Calu3 (cell line): Measurements from ENCODE around the gene ALG3. TPM values are rescaled to one million over a fixed set of nuclear protein-coding genes. Genes with fewer than 3 reads are reported as not detected.

ENCODE experiments used
- BruUV-seq: library from RNA; stranded (reverse); fragments of 400-500 nt; replicated peaks from 2 replicates; lab custom pipeline; 2021; lab: Mats Ljungman, UMichigan
- CTCF ChIA-PET: fragments of 300-600 bp; sonication (Branson Sonifier 250); formaldehyde crosslinking; loops from one replicate; lab custom pipeline; 2022; ENCODE audit warnings: antibody characterized with exemption; lab: Charles Lee
- DNase-seq: peaks from one replicate; pipeline ENCODE4 v3.0.0; 2022
- H3K27ac Mint-ChIP-seq: one replicate; pipeline ENCODE4 v1.8.0; 2022; ENCODE audit warnings: mixed read lengths; ENCODE audit not compliant: unreplicated experiment
- H3K27me3 Mint-ChIP-seq: one replicate; pipeline ENCODE4 v1.8.0; 2022; ENCODE audit warnings: mixed read lengths; ENCODE audit not compliant: unreplicated experiment
- H3K36me3 Mint-ChIP-seq: one replicate; pipeline ENCODE4 v1.8.0; 2022; ENCODE audit warnings: mild to moderate bottlenecking, moderate library complexity, mixed read lengths; ENCODE audit not compliant: insufficient read depth, unreplicated experiment
- H3K4me1 Mint-ChIP-seq: one replicate; pipeline ENCODE4 v1.8.0; 2022; ENCODE audit warnings: mild to moderate bottlenecking, low read depth, mixed read lengths; ENCODE audit not compliant: unreplicated experiment
- H3K4me3 Mint-ChIP-seq: one replicate; pipeline ENCODE4 v1.8.0; 2022; ENCODE audit warnings: mild to moderate bottlenecking, low read depth, moderate library complexity, mixed read lengths; ENCODE audit not compliant: unreplicated experiment
- H3K9me3 Mint-ChIP-seq: one replicate; pipeline ENCODE4 v1.8.0; 2022; ENCODE audit warnings: low read depth, mixed read lengths; ENCODE audit not compliant: unreplicated experiment
- CTCF ChIP-seq: fragments of 200-600 bp; IDR thresholded peaks from one replicate; pipeline ENCODE4 v1.8.0; 2022; ENCODE audit warnings: antibody characterized with exemption; ENCODE audit not compliant: unreplicated experiment
- intact Hi-C: fragments of 100-400 bp; cut with micrococcal nuclease; formaldehyde crosslinking; loops from one replicate; pipeline ENCODE4 v1.10.0; 2022; ENCODE audit not compliant: unreplicated experiment
- total RNA-seq: library from RNA; stranded (reverse); gene quantifications from 2 replicates; pipeline ENCODE4 v1.2.3, GENCODE V29; 2022

Gene ALG3
- total RNA-seq, 1 experiment from 2014 or later = 140 TPM

- DNase-seq = no peak
- no TSS peak for BruUV-seq
- TF ChIP-seq CTCF = no peak
- H3K36me3 Mint-ChIP-seq = peaks cover 9% of the 10 kb centered on the region
- no peaks in the 10 kb centered on the region for H3K9me3 Mint-ChIP-seq
- CTCF ChIA-PET = interaction anchor here (0.5 kb wide), 1 partner anchor 388 kb away, joined by 4 read pairs; no protein-coding TSS in a partner anchor
- intact Hi-C loops = no loop called here
- peaks cover 11% of the 10 kb centered on the region for H3K4me1 Mint-ChIP-seq
- no peak overlapping the region for H3K4me3 Mint-ChIP-seq
- peaks cover 54% of the 10 kb centered on the region for H3K27me3 Mint-ChIP-seq
- H3K27ac Mint-ChIP-seq = no peak overlapping the region
Observed at GRCh38 chr3:184236636-184237035, 12.1 kb downstream of the ALG3 start.

- no peaks in the 10 kb centered on the region for H3K9me3 Mint-ChIP-seq
- no peak for TF ChIP-seq CTCF
- H3K27me3 Mint-ChIP-seq = peaks cover 60% of the 10 kb centered on the region
- H3K4me1 Mint-ChIP-seq = peaks cover 11% of the 10 kb centered on the region
- no peak overlapping the region for H3K27ac Mint-ChIP-seq
- BruUV-seq = no TSS peak
- peaks cover 7% of the 10 kb centered on the region for H3K36me3 Mint-ChIP-seq
- DNase-seq = no peak
- H3K4me3 Mint-ChIP-seq = no peak overlapping the region
- intact Hi-C loops = no loop called here
- CTCF ChIA-PET = interaction anchor here (0.5 kb wide), 1 partner anchor 33 kb away, joined by 3 read pairs; no protein-coding TSS in a partner anchor
Observed at GRCh38 chr3:184236033-184236410, 12.7 kb downstream of the ALG3 start.

- no peak for DNase-seq
- Mint-ChIP-seq H3K4me1 (peaks cover 11% of the 10 kb centered on the region), H3K27ac (no peak overlapping the region), H3K27me3 (peaks cover 64% of the 10 kb centered on the region), H3K4me3 (no peak overlapping the region), H3K36me3 (peaks cover 8% of the 10 kb centered on the region), H3K9me3 (no peaks in the 10 kb centered on the region)
- no TSS peak for BruUV-seq
- no peak for TF ChIP-seq CTCF
- intact Hi-C loops = loop anchor here (2.0 kb wide), 1 partner anchor 49 kb away; the partner anchor contains the start of gene ABCF3
- CTCF ChIA-PET = interaction anchor here (0.5 kb wide), 1 partner anchor 33 kb away, joined by 3 read pairs; no protein-coding TSS in a partner anchor
Observed at GRCh38 chr3:184235381-184236032, 13.3 kb downstream of the ALG3 start.

GRCh38 chr3:184234671-184235380 lies 13.9 kb downstream of the ALG3 start:
- no peak for TF ChIP-seq CTCF

More at GRCh38 chr3:184234671-184235380, 13.9 kb downstream of the ALG3 start:
- Mint-ChIP-seq H3K36me3 (peaks cover 8% of the 10 kb centered on the region), H3K4me1 (peaks cover 11% of the 10 kb centered on the region), H3K27me3 (peaks cover 60% of the 10 kb centered on the region), H3K4me3 (no peak overlapping the region), H3K27ac (no peak overlapping the region), H3K9me3 (no peaks in the 10 kb centered on the region)
- DNase-seq = no peak
- intact Hi-C loops = loop anchor here (2.0 kb wide), 1 partner anchor 48 kb away; the partner anchor contains the start of gene ABCF3
- no TSS peak for BruUV-seq
- CTCF ChIA-PET = no interaction called here
